PC-3 (cell line): ENCODE results near the gene ZCCHC2.

Experiments
- CTCF ChIP-seq: fragments of 300-600 bp; sonication (generic); conservative IDR thresholded peaks from 2 replicates; pipeline ENCODE4 v1.5.1; 2017; ENCODE audit warnings: antibody characterized with exemption, low read depth, mild to moderate bottlenecking, low read length
- EZH2phosphoT487 ChIP-seq: fragments of 300-600 bp; sonication (generic); IDR thresholded peaks from 2 replicates; pipeline ENCODE4 v1.6.1; 2018; ENCODE audit warnings: mild to moderate bottlenecking, antibody characterized with exemption, low read length, borderline replicate concordance

- TF ChIP-seq CTCF (no peak), EZH2phosphoT487 (no peak)
Observed at GRCh38 chr18:62576271-62576670, 53.4 kb downstream of the ZCCHC2 start.
